Measurements from ENCODE around the gene NT5DC3. TPM values are rescaled to one million over a fixed set of nuclear protein-coding genes. Genes with fewer than 3 reads are reported as not detected.

Gene NT5DC3
- total RNA-seq, 4 donors from 2014 or later, result 3.6 to 5.8 (median 4.4) TPM

DNA sequence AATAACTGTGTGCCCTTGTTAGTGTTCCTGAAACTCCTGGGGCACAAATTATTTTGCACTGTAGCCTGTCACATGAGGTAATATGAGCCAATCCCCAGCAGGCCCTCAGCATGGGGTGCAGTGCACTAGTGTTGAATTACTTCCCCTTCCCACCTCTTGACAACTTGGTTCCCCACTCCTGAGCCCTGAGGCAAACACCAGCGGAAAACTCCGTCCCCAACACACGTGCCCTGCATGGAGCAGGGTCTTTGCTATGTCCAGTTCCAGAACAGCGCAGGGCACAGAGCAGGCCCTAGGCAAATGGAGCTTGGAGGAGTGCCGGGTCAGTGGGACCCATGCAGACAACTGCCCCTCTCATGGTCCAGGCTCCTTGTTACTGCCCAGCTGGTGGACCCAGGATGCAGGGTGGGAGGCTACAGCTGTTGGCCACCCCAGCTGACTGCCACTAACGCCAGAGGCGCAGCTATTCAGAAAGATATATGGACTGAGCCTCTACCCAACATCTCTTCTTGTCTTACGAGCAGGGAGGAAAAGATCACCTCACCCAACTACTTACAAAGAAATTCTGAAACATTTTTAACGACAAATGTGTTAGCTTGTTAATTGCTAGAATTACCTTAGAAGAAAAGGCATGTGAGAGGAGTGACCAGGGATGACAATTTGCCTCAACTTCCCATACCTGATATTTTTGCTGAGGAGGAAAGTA is 71.6 kb downstream of the NT5DC3 start:
- H3K36me3 ChIP-seq, result no peaks in the 10 kb centered on the region
- peaks cover 20 to 25% of the 10 kb centered on the region in 2 donors for H3K4me1 ChIP-seq
- TF ChIP-seq, protein P1, sequence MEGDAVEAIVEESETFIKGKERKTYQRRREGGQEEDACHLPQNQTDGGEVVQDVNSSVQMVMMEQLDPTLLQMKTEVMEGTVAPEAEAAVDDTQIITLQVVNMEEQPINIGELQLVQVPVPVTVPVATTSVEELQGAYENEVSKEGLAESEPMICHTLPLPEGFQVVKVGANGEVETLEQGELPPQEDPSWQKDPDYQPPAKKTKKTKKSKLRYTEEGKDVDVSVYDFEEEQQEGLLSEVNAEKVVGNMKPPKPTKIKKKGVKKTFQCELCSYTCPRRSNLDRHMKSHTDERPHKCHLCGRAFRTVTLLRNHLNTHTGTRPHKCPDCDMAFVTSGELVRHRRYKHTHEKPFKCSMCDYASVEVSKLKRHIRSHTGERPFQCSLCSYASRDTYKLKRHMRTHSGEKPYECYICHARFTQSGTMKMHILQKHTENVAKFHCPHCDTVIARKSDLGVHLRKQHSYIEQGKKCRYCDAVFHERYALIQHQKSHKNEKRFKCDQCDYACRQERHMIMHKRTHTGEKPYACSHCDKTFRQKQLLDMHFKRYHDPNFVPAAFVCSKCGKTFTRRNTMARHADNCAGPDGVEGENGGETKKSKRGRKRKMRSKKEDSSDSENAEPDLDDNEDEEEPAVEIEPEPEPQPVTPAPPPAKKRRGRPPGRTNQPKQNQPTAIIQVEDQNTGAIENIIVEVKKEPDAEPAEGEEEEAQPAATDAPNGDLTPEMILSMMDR (IDR thresholded peaks at IDR 0.05), result no peak
- TF ChIP-seq POLR2A (IDR thresholded peaks at IDR 0.05), result no peak
- no peaks in the 10 kb centered on the region for H3K9me3 ChIP-seq
- H3K4me3 ChIP-seq (replicated peaks in 1 of 3), result no peak overlapping the region
- intact Hi-C loops (cut with DNase I), result no loop called here
- H3K27ac ChIP-seq, result no peak overlapping the region
- DNase-seq, result no peak
- 91 to 92% methylated on average over 9 of the region's 9 CpGs for WGBS, 2 donors
- no peaks in the 10 kb centered on the region for H3K27me3 ChIP-seq

DNA sequence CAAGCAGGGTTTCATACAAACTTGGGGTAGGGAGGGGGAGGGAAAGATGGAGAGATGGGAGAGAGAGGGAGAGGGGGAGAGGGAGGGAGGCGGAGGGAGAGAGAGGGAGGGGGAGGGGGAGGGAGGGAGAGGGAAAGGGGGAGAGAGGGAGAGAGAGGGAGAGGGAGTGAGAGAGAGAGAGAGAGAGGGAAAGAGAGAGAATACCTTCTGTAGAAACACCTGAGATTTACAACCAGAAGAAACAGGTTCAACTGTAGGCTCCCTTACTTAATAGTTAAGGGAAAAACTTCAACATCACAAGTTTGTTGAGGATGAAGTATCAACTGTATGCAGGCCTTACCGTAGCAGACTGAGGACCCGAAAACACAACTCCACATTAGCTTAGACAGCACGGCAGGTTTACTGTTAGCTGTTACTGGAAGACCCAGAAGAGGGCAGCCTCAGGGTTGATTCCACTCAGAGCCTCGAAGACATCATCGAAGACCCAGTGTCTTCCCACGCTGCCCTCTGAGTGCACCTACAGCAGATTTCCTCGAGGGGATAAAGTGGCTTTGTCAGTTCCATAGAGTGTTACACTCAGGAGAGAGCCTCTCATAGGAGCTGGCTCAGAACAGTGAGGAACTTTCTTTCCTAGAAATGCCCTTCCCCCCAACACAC is 72.4 kb downstream of the NT5DC3 start:
- 69 to 73% methylated on average over 7 to 8 of the region's 8 CpGs for WGBS, 2 donors
- Histone ChIP-seq H3K36me3 (no peaks in the 10 kb centered on the region), H3K9me3 (no peaks in the 10 kb centered on the region), H3K4me3 (replicated peaks in 1 of 3) (no peak overlapping the region), H3K4me1 (peaks cover 14 to 18% of the 10 kb centered on the region in 2 donors), H3K27ac (no peak overlapping the region), H3K27me3 (no peaks in the 10 kb centered on the region)
- TF ChIP-seq, protein P1 (IDR thresholded peaks at IDR 0.05), result no peak
- no peak for TF ChIP-seq POLR2A (IDR thresholded peaks at IDR 0.05)
- no peak for DNase-seq
- intact Hi-C loops (cut with DNase I), result no loop called here

DNA sequence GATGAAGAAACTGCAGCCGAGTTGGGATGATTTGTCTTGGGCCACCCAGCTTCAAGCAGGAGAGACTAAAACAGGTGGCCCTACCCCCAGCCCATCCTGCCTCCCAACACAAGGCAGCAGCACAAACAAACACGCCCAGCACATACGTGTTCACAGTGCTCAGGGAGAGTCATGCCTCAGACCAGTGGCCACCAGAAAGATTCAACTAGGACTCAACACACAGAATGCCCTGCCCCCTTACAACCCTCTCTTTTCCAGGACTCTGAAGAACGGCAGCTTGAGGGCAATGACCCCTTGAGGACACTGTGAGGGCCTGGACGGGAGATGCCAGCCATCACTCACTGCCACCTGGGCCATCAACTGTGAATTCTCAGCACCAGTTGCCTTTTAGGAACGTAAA is 75.0 kb downstream of the NT5DC3 start:
- 82 to 90% methylated on average over 6 of the region's 6 CpGs for WGBS, 2 donors
- no peak for DNase-seq
- H3K9me3 ChIP-seq, result no peaks in the 10 kb centered on the region
- no peak for TF ChIP-seq POLR2A (IDR thresholded peaks at IDR 0.05)
- TF ChIP-seq, protein P1 (IDR thresholded peaks at IDR 0.05), result no peak
- no peaks in the 10 kb centered on the region for H3K27me3 ChIP-seq
- no peak overlapping the region for H3K4me3 ChIP-seq (replicated peaks in 1 of 3)
- no peaks in the 10 kb centered on the region for H3K4me1 ChIP-seq
- H3K27ac ChIP-seq, result no peak overlapping the region
- no peaks in the 10 kb centered on the region for H3K36me3 ChIP-seq
- intact Hi-C loops (cut with DNase I), result no loop called here

DNA sequence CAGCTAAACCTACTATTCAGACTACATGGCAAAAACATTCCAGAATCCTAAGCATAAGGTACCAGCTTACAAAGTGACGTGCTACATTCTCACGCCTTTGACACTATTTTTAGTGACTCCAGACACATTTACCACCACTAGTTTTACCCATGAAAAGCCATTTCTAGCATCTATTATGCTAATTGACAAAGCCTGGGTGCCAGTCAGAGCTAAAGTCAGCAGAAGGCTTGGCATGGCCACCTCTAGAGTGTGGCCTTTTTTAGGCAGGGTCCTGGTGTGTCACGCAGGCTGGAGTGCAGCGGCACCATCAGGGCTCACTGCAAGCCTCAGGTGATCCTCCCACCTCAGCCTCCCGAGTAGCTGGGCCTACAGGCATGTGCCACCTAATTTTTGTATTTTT is 75.7 kb downstream of the NT5DC3 start:
- Histone ChIP-seq H3K4me3 (replicated peaks in 1 of 3) (no peak overlapping the region), H3K9me3 (no peaks in the 10 kb centered on the region), H3K36me3 (no peaks in the 10 kb centered on the region), H3K27me3 (no peaks in the 10 kb centered on the region), H3K4me1 (no peaks in the 10 kb centered on the region), H3K27ac (no peak overlapping the region)
- WGBS, 2 donors, result 96 to 97% methylated on average over 5 of the region's 5 CpGs
- TF ChIP-seq, protein P1 (IDR thresholded peaks at IDR 0.05), result no peak
- TF ChIP-seq POLR2A (IDR thresholded peaks at IDR 0.05), result no peak
- DNase-seq, result no peak
- intact Hi-C loops (cut with DNase I), result no loop called here

DNA sequence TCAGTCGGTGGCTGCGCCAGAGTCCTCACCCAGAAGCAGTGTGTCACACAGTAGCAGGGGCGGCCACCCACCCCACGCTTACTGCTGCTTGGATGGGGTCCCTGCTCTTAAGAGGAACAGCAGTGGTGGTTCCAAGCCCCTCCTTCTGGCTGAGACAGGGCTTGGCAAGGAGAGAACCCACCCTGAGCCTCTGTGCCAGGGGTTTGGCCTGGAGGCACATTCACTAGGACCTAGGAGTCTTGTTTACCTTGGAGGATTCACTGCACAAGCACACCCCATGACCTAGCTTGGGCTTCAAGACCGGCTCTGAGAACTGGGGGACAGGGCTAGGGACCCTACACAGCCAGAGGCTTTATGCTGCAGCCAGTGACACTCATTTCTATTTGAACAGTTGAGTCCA is 78.6 kb downstream of the NT5DC3 start:
- Histone ChIP-seq H3K4me3 (replicated peaks in 1 of 3) (no peak overlapping the region), H3K36me3 (no peaks in the 10 kb centered on the region), H3K27ac (no peak overlapping the region), H3K4me1 (no peaks in the 10 kb centered on the region), H3K9me3 (no peaks in the 10 kb centered on the region), H3K27me3 (no peaks in the 10 kb centered on the region)
- intact Hi-C loops (cut with DNase I), result no loop called here
- no peak for TF ChIP-seq POLR2A (IDR thresholded peaks at IDR 0.05)
- TF ChIP-seq, protein P1 (IDR thresholded peaks at IDR 0.05), result no peak
- 76 to 96% methylated on average over 5 of the region's 5 CpGs for whole genome bisulfite sequencing, 2 donors
- DNase-seq, result no peak
